MCF 10A (cell line): ENCODE results near the gene BAG3. TPM values are rescaled to one million over a fixed set of nuclear protein-coding genes. Genes with fewer than 3 reads are reported as not detected.

Source experiments
- BruUV-seq: library from RNA; stranded (reverse); fragments of 400-500 nt; replicated peaks from 2 replicates; lab custom pipeline; 2021; lab: Mats Ljungman, UMichigan
- CTCF ChIA-PET: fragments of 300-600 bp; sonication (Branson Sonifier 250); formaldehyde crosslinking; extraction: SDS; loops from one replicate; lab custom pipeline; 2021; ENCODE audit warnings: antibody characterized with exemption, inconsistent platforms; lab: Yijun Ruan, JAX
- POLR2A ChIA-PET: fragments of 300-600, 350-650 bp; sonication (Branson Sonifier 250); formaldehyde crosslinking; extraction: SDS; loops from one replicate; lab custom pipeline; 2020; ENCODE audit warnings: antibody characterized with exemption, inconsistent platforms; lab: Yijun Ruan, JAX
- DNase-seq: peaks from one replicate; pipeline ENCODE4 v3.0.0-alpha.2; 2018; ENCODE audit not compliant: unreplicated experiment
- H3K27ac Mint-ChIP-seq: one replicate; pipeline ENCODE4 v1.8.0; 2022; ENCODE audit warnings: mild to moderate bottlenecking, low read depth, mixed read lengths; ENCODE audit not compliant: unreplicated experiment
- H3K27me3 Mint-ChIP-seq: one replicate; pipeline ENCODE4 v1.8.0; 2022; ENCODE audit warnings: mixed read lengths; ENCODE audit not compliant: insufficient read depth, unreplicated experiment
- H3K36me3 Mint-ChIP-seq: one replicate; pipeline ENCODE4 v1.8.0; 2022; ENCODE audit warnings: mild to moderate bottlenecking, moderate library complexity, mixed read lengths; ENCODE audit not compliant: insufficient read depth, unreplicated experiment
- H3K4me1 Mint-ChIP-seq: one replicate; pipeline ENCODE4 v1.8.0; 2022; ENCODE audit warnings: mixed read lengths; ENCODE audit not compliant: insufficient read depth, unreplicated experiment
- H3K4me3 Mint-ChIP-seq: one replicate; pipeline ENCODE4 v1.8.0; 2022; ENCODE audit warnings: mild to moderate bottlenecking, moderate library complexity, mixed read lengths; ENCODE audit not compliant: unreplicated experiment
- H3K9me3 Mint-ChIP-seq: one replicate; pipeline ENCODE4 v1.8.0; 2022; ENCODE audit warnings: mixed read lengths; ENCODE audit not compliant: unreplicated experiment
- intact Hi-C: fragments of 100-400 bp; cut with micrococcal nuclease; formaldehyde crosslinking; loops from 2 replicates; pipeline ENCODE4 v1.14.1; 2022
- total RNA-seq: library from RNA; stranded (reverse); gene quantifications from 2 replicates; pipeline ENCODE4 v1.2.3, GENCODE V29; 2022
- TF ChIP-seq, protein P1 (sequence below): fragments of 200-600 bp; IDR thresholded peaks from one replicate; pipeline ENCODE4 v1.8.0; 2022; ENCODE audit warnings: antibody characterized with exemption, mild to moderate bottlenecking; ENCODE audit not compliant: unreplicated experiment

BAG3 gene
- total RNA-seq, 1 experiment from 2014 or later, result 53.7 TPM

DNA sequence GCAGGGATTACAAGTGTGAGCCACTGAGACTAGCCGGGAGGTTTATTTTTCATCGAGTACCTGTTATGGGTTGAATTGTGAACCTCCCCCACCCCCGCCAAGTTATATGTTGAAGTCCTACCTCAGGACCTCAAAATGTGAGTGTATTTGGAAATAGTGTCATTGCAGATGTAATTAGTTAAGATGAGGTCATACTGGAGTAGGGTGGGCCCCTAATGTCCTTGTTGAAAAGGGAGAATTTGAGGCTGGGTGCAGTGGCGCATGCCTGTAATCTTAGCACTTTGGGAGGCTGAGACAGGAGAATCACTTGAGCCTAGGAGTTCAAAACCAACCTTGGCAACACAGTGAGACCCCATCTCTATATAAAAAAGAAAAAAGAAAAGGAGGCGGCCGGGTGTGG, 10.8 kb upstream of the BAG3 start:
- Mint-ChIP-seq H3K27me3 (no peaks in the 10 kb centered on the region), H3K27ac (no peak overlapping the region), H3K4me3 (no peak overlapping the region), H3K4me1 (no peaks in the 10 kb centered on the region), H3K36me3 (no peaks in the 10 kb centered on the region), H3K9me3 (no peaks in the 10 kb centered on the region)
- no TSS peak for BruUV-seq
- CTCF ChIA-PET, result interaction anchor here (0.6 to 0.7 kb wide), 2 partner anchors 28 to 32 kb away, joined by 3 to 6 read pairs; no protein-coding TSS in a partner anchor
- DNase-seq, result no peak
- TF ChIP-seq, protein P1, sequence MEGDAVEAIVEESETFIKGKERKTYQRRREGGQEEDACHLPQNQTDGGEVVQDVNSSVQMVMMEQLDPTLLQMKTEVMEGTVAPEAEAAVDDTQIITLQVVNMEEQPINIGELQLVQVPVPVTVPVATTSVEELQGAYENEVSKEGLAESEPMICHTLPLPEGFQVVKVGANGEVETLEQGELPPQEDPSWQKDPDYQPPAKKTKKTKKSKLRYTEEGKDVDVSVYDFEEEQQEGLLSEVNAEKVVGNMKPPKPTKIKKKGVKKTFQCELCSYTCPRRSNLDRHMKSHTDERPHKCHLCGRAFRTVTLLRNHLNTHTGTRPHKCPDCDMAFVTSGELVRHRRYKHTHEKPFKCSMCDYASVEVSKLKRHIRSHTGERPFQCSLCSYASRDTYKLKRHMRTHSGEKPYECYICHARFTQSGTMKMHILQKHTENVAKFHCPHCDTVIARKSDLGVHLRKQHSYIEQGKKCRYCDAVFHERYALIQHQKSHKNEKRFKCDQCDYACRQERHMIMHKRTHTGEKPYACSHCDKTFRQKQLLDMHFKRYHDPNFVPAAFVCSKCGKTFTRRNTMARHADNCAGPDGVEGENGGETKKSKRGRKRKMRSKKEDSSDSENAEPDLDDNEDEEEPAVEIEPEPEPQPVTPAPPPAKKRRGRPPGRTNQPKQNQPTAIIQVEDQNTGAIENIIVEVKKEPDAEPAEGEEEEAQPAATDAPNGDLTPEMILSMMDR, result no peak
- intact Hi-C loops, result no loop called here
- POLR2A ChIA-PET, result interaction anchor here (0.7 kb wide), 1 partner anchor 11 kb away, joined by 3 read pairs; the partner anchor contains the start of gene BAG3

DNA sequence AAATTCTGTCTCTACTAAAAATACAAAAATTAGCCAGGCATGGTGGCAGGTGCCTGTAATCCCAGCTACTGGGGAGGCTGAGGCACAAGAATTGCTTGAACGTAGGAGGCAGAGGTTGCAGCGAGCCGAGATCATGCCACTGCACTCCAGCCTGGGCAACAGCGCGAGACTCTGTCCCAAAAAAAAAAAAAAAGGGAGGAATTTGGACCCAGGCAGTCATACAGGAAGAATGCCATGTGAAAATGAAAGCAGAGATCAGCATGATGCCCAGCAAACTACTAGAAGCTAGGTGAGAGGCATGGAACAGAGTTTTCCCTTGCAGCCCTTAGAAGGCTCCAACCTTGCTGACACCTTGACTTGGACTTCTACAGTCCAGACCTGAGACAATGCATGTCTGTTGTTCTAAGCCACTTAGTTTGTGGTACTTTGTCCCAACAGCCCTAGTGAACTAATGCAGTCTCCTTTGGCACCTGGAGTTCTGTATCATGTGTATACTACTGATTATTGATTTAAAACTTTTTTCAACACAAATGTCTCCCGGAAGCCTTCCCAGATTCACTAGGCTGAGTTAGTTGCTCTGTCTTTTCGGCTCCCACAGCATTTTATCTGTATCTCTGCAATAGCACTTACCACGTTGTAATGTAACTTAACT, 10.2 kb upstream of the BAG3 start:
- Mint-ChIP-seq H3K4me3 (no peak overlapping the region), H3K4me1 (no peaks in the 10 kb centered on the region), H3K27me3 (no peaks in the 10 kb centered on the region), H3K36me3 (no peaks in the 10 kb centered on the region), H3K27ac (no peak overlapping the region), H3K9me3 (no peaks in the 10 kb centered on the region)
- no peak for DNase-seq
- ChIA-PET POLR2A (interaction anchor here (0.8 kb wide), 1 partner anchor 9 kb away, joined by 3 read pairs; no protein-coding TSS in a partner anchor), CTCF (no interaction called here)
- TF ChIP-seq, protein P1, result no peak
- intact Hi-C loops, result no loop called here
- BruUV-seq, result no TSS peak

DNA sequence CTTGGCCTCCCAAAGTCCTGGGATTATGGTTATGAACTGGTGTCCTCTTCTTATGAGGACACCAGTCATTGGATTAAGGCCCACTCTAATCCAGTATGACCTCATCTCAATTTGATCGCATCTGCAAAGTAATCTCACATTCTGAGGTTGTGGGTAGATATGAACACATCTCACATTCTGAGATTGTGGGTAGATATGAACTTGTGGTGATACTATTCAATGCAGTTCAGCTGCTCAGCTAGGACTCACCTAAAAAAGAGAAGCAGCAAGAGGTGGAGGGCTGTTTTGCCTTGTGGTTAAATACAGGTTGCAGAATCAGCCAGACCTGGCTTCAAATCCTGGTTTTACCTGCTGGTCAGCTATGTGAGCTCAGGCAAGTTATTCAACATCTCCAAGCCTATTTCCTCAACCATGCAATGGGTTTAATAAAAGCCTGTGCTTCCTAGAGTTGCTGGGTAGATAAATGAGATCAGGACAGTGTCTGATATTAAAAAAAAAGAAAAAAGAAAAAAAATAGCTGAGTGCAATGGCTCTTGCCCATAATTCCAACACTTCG, 8.5 kb upstream of the BAG3 start:
- H3K27ac Mint-ChIP-seq, result no peak overlapping the region
- H3K4me3 Mint-ChIP-seq, result no peak overlapping the region
- TF ChIP-seq, protein P1, result no peak
- BruUV-seq, result no TSS peak
- H3K9me3 Mint-ChIP-seq, result no peaks in the 10 kb centered on the region
- no peak for DNase-seq
- H3K36me3 Mint-ChIP-seq, result no peaks in the 10 kb centered on the region
- ChIA-PET CTCF (interaction anchor here (3.2 kb wide), 1 partner anchor 34 kb away, joined by 11 read pairs; no protein-coding TSS in a partner anchor), POLR2A (interaction anchor here (0.9 kb wide), 2 partner anchors 46 to 230 kb away, joined by 3 to 6 read pairs; partner anchors contain the start of gene TIAL1)
- H3K4me1 Mint-ChIP-seq, result no peaks in the 10 kb centered on the region
- intact Hi-C loops, result no loop called here
- H3K27me3 Mint-ChIP-seq, result no peaks in the 10 kb centered on the region
